ENCODE results near the gene NLRP6.

Gene NLRP6

DNA sequence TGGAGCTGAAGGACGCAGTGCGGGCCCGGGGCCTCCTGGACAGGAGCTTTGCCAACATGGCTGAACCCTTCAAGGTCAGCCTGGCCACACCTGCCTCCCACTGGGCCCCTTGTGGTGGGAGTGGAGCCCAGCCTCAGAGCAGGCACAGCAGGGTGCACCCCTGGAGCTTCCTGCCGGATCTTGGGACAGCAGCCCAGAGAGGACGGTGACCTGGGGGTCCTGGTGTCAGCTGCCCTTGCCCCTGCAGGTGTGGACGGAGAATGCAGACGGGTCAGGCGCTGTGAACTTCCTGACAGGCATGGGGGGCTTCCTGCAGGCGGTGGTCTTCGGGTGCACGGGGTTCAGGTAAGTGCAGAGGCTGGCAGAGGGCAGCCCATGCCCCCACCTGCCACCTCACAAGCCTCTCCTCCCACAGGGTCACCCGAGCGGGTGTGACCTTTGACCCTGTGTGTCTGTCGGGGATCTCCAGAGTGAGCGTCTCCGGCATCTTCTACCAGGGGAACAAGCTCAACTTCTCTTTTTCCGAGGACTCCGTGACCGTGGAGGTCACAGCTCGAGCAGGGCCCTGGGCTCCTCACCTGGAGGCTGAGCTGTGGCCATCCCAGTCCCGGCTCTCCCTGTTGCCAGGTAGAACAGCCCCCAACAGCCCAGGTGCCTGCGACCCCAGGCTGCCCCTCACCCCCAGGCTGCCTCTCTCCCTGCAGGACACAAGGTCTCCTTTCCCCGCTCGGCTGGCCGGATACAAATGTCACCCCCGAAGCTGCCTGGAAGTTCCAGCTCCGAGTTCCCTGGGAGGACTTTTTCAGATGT is 15.8 kb downstream of the NLRP6 start:
- DNase-seq: no peak

DNA sequence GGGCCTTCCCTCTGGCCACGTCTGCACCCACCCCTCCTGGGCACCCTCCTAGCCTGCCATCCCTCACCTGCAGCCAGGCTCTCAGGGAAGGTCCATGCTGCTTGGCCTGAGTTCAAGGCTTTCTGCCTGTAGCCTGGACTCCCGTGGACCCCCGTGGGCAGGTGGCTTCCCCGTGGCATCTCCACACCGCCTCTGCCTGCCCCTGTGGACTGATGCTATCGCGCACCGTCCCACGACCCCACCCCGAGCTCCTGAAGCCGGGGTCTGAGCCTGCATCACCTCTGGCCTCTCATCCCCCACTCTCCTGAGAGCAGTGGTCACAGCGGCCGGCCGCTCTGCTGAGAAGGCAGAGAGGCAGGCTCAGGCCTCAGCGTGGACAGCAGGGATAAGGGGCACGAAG is 16.6 kb downstream of the NLRP6 start:
- no peak for DNase-seq

DNA sequence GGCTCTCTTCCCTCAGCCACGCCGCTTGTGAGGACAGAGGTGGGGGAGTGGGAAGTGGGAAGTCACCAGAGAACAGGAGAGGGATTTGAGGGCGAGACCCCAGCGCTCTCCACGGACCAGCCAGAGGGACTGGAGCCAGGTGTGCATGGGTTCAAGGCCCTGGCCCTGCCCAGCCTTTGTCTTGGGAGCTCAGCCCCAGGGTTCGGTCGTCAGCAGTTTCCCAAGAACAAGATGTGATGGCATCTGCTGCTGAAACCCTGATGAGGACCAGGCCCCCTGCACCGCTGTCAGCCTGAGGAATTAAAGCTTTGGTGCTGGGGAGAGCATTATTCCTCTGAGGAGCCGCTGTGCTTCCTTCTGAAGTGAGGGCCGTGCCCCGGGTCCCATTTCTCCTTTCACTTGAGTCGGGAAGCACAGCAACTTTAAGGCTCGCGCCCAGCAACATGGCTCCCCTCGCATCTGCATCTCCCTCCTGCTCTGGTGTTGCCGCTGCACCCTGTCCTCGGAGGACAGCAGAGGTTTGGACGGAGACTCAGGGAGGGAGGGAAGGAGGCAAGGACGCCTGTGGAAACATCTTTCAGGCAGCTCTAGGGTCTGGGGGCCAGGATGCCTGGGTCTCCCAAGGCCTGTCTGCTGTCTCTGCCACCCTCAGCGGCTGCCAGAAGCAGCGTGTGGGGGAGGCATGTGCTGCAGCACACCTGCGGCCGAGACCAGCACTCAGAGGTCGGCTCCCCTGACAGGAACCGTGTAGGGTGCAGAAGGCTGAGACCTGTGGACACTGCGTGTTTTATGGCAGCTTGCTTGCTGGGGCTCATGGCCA is 17.4 kb downstream of the NLRP6 start:
- DNase-seq: no peak

DNA sequence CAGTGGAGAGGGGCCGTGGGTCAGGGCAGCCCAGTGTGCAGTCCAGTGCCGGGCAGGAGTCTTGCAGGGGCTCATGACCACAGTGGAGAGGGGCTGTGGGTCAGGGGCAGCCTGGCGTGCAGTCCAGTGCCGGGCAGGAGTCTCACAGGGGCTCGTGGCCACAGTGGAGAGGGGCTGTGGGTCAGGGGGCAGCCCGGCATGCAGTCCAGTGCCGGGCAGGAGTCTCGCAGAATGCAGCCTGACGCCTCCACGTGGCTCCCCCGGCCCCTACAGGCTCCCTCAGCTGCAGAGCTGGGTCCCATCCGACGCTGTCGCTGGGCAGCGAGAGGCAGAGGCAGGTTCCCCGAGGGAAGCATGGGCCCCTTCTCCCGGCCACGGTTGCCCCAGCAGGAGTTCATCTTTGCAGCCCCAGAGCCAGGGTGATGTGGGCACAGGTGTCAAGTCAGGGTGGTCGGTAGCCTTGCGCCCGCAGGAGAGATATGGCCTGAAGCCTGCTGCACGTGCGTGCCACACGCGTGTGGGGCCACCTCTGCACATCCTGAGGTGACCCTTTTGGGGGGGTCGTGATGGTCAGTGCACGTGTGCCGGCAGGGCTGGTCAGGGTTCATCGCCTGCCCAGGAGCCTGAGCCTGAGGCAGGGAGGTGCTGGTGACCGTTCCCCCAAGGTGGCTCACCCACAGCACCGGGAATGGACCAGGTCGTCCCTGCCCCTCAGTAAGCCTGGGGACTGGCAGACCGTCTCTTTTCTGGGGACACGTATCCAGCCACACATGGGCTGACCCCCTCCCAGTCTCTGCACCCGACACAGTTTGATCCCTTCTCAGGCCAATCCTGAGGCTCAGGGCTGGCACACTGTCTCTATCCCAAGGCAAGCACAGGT is 18.2 kb downstream of the NLRP6 start:
- no peak for DNase-seq

DNA sequence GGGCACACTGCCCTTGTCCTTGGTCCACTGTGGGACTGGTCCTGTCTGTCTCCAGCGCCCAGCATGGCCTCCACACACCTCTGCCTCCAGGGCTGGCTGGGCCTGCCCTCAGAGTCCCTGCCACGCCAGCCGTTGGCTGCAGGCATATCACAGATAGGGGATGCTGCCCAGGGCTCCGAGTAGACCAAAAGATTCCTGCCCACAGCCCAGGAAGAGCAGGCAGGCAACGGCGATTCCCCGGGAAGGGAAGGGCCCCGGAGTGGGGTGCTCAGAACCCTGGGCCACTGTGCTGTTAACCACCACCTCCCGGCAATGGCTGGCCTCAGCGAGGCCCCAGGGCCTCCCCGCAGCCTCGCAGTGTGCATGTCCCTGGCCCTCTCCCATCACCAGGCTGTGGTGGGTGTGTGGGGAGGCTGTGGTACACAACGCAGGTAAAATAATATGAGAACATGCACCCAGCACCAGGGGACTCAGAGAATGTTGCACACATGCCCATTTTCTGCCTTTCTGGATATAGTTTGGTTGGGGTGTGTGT is 18.9 kb downstream of the NLRP6 start:
- DNase-seq: no peak

DNA sequence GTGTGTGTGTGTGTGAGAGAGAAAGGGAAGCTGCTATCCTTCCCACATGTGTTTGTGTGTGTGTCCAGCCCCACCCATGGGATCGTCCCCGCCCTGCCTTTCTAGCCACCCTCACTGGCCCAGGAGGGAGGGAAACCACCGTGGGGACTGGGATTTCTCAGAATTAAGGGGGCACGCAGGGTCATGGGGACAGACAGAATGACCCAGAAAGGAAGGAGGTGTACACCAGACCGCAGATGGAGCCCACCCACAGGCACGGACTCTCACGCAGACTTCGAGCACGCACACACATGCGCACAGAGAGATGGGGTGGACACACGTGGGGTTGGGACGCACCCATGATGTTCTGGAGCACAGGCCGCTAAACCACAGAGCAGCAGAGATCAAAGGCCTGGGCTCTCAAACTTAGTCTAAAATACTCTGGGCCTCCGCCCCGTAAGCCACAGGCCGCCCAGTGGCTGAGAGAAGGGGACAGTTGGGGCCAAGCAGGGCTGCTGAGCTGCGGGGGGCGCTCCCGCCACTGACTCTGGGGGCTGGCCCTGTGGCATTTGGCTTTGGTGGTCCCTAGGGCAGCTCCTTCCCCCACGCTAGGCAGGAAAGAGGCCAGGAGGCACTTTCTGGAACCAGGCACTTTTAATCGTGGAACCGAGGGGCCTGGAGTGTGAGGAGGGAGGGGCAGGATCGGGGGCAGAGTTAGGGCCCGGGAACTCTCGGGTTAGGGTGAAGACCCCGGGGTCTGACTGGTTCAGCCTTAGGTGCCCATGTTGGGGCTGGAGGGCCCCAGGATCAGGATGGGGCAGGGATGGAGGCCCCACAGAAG is 19.6 kb downstream of the NLRP6 start:
- DNase-seq: peak in 2 of 4 experiments; percentile 38 to 53

DNA sequence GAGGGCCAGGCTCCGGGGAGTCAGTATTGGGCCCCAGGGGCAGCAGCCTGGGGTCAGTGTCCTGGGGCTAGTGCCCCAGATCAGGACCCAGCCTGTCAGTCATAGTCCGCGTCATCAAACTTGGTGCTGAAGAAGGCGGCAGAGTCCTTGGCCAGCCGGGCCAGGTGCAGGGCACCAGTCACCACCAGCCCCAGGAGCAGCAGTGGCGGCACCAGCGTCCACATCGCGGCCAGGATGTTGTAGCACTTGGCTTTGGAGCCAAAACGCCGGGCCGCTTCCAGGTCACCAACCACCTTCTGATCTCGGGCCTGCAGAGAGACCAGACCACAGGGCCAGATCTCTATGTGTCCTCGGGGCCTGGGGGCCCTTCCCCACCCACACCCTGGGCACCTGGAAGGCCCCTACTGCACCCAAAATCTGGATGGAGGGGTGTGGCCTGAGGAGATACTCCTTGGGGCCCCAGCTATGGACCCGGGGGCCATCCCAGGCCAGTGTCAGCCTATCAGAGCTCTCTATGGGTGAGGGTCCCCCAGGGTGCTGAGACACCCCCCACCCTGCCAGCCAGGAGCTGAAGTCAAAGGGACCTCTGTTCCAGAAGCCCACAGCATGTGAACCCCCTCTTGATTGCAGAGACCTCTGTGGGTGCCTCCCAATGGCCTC is 20.3 kb downstream of the NLRP6 start:
- no peak for DNase-seq

DNA sequence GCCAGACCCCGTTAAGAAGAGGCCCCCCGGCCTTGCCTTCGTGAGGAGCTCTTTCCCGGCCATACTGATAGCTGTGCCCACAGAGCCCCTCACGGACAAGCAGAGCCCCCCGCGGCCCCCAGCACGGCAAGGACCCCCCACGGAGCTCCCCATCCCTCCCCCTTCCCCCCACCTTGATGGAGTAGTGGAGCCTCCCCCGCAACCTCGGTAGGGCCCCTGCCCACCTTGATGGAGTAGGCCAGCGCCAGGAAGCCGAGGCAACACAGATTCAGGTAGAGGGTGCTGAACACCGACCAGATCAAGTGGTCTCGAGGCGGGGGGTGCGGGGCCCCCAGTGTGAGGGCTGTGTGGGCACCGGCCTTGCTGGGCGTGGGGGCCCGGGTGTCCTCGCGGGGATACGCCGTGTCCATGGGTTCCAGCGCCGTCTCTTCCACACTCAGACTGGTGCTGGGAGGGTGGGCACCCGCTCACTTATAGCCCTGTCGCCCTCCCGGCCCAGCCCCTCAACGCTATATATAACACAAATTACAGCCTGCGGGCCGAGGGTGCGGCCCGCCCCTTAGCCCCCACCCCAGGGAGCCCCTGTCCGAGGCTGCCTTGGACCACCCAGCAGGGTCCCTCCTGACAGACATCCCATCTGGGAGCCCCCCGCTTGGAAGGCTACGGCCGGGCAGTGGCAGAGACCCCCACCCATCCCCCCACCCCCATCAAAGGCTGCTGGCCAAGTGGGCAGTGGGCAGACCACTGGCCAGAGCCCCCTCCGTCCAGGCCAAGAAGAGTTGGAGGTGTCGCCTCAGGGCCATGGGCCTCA is 21.1 kb downstream of the NLRP6 start, which contains the start of gene IFITM5:
Gene IFITM5 (minus strand): TSS at position 446 of the 811 bp plus-strand sequence. CDS start 36 bp downstream, at position 410.
- no peak for DNase-seq

DNA sequence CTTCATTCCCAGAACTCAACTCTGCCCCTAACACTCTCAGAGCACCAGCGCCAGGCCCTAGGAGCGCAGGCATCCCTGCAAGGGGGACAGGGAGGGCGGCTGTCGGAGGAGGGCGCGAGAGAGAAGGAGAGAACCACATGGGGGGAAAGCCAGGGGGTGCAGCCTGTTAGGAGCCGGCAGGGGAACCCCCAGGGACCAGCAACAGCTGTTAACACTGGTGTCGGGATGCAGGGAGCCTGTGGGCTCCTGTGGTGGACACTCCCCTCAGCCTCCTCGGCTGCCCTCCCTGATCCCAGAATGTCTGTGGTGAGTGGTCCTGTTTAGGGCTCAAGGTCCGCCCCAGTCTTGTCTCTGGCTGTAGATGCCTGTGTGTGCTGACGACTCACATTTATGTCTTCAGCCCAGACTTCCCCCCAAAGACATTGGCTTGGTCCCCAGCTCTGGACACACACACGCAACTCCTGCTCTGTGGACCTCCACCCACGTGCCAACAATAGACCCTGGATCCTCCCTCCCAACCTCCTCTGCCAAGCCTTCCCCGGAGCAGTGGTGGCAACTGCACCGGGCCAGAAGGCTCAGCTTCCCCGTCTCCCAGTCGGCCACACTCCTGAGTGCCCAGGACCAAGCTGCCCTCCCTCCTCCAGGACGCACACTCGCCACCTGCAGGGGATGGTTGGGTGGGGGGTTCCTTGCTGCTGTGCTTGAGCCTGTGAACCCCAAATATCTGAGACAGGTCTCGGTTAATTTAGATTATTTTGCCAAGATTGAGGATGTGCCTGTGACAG is 21.9 kb downstream of the NLRP6 start:
- peak in 1 of 4 experiments; percentile 13 for DNase-seq

DNA sequence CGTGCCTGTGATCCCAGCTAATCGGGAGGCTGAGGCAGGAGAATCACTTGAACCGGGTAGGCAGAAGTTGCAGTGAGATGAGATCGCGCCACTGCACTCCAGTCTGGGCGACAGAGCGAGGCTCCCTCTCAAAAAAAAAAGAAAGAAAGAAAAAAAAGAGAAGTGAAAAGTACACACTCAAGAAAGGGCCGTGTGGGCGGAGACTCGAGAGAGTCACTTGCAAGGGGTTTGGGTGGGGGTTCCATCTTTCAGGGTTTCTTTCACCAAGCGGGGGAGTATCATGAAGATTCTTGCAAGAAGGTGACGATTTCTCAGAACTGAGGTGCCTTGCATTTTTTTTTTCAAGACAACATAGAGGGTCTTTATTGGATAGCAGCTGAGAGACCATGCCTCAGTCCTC is 25.2 kb downstream of the NLRP6 start:
- DNase-seq: peak in 2 of 4 experiments; percentile 13 to 37

DNA sequence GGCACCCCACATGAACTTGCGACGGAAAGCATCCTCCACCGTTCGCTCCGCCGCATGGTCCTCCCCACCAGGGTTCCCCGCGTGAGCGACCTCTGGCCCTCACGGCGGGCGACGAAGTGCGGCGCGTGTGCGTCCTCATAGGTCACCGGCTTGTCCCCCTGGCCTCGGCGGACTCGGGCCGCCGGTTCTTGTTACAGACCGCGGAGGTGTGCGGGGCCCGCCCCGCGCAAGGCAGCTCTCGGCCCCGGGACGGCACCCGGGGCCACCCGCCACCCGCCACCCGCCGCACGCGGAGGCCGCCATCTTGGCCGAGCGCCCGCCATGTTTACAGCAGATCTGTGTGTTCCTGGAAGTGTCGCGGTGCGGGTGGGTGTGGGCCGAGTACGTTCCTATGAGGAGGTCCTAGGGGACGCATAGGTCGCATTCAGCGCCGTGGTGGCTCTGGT is 25.9 kb downstream of the NLRP6 start:
- no peak for DNase-seq

DNA sequence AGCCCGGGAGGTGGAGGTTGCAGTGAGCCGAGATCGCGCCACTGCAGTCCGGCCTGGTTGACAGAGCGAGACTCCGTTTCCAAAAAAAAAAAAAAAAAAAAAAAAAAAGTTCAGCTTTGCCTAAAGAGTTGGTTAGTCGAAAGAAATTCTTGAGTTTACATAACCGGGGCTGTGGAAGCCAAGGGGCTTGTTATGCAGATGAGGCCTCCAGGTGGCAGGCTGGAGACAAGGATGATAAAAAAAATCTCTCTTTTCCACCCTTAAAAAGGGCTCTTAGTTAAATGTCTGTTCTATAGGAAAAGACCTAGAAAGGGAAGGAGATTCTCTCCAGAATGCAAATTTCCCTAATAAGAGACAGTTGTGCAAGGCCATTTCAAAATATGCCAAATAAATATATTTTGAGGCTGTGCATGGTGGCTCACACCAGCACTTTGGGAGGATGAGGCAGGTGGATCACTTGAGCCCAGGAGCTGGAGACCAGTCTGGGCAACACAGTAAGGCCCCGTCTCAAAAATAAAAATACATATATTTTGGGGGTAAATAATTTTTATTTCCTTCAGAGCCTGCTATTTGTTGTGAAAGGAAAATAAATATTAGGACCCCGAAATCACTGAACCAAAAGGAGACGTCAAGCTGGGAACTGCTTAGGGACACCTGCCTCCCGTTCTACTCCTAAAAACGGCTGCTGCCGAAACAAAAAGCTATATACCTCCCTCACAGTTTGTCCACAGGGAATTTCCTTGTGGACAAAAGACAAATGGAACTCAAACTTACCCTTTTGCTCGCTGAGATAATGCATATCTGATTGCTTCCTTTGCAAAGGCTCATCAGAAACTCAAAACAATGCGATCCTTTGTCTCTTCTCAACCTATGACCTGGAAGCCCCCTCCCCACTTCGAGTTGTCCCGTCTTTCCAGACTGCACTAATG is 27.0 kb downstream of the NLRP6 start:
- DNase-seq: peak; percentile 44 to 66 (median 62)

DNA sequence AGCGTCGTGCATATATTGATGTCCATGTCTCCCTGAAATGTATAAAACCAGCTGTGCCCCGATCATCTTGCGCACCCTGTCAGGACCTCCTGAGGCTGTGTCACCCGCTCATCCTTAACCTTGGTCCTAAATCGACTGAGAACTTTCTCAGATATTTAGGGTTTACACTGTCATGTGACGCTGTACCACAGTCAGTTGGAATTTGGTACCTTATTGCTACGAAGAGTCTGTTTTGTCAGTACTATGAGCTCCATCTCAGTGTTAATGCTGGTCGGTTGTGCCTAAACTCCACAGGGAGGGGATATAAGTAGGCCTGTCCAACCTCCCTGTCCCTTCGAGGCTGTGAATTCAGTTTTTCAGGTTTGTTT is 27.6 kb downstream of the NLRP6 start:
- DNase-seq: no peak

DNA sequence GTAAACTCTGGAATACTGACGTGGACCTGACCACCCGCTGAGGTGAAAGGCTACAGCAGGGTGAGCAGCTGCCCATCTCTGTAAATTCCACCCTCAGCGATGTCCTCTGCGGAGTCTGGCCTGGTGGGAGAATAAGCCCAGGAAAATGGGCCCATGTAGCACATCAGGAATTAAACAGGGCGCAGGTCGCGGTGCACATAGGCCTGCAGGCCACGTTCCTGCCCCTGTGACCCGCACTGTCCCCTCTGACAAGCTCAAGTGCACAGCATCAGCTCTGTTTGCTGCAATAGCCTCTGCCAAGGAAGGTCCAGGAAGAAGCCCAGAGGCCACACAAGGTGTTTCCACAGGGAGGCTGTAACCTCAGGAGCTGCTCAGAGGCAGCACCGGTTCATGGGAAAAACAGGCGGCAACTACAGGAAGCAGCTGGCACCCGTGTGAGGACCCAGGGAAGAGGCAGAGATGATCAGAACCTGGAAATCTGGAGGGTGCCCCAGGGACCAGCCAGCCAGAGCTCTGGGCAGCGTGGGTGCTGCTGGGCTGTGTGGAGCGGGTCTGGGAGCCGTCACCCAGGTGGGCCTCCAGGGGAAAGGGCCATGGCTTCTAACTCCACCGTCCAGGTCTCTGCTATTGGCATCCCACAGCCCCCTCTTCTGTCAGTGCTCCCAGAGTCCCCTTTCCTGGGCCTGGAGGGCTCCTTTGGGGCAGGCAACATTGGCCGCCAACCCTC is 28.6 kb downstream of the NLRP6 start:
- no peak for DNase-seq

DNA sequence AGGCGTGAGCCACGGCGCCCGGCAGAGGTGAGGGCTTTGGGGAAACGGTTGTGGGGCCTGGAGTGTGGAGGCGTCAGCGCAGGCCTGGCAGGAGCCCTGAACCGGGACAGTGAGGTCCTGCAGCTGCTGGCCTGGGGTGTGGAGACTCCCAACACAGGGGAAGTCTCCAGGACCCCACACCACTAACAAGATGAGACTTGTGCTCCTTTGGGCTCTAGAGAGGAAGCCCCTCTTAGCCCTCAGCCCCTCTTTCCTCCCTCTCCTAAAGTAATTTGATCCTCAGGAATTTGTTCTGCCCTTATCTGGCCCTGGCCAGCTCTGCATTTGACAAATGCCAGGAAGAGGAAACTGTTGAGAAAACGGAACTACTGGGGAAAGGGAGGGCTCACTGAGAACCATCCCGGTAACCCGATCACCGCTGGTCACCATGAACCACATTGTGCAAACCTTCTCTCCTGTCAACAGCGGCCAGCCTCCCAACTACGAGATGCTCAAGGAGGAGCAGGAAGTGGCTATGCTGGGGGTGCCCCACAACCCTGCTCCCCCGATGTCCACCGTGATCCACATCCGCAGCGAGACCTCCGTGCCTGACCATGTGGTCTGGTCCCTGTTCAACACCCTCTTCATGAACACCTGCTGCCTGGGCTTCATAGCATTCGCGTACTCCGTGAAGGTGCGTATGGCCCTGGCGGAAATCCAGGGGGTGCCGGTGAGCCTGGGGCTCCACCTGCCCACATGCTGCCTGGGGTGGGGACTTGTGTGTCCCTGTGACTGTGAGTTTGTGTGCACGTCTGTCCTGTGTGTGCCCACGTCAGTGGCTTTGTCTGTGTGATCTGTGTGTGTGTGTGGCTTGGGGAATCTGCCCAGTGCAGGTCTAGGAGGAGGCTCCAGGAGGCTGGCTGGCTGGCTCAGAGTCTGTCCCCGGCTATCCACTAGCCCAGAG is 29.8 kb downstream of the NLRP6 start, which contains the start of gene IFITM2:
Gene IFITM2 (plus strand): TSS at position 51 of the 943 bp plus-strand sequence. CDS start 377 bp downstream, at position 428.
- DNase-seq: peak; percentile 80 to 87 (median 82)
